ENCODE data around the gene NANOG.

GRCh38 chr12:7788294-7788660, 925 bp upstream of the NANOG start:
- TF ChIP-seq CTCF (IDR thresholded peaks at IDR 0.05) = no peak
- TF ChIP-seq POLR2A (IDR thresholded peaks at IDR 0.05) = no peak

Data from lower leg skin (tissue), 3 donors.